Hematopoietic multipotent progenitor cell treated with erythropoietin and hydrocortisone succinate and interleukin-3 and kit ligand, for 17 days (in vitro differentiated cells): ENCODE measurements around the gene YIPF2.
A peak's percentile ranks its signal among the peaks of the same experiment; 100 is the strongest.

Experiments used
- DNase-seq: peaks from one replicate; pipeline ENCODE4 v3.0.0-alpha.2; 2015; ENCODE audit warnings: low spot score

Gene YIPF2

GRCh38 chr19:10936661-10937084, 8.2 kb upstream of the YIPF2 start:
- peak; percentile 86 for DNase-seq

GRCh38 chr19:10935371-10936059, 7.1 kb upstream of the YIPF2 start:
- DNase-seq: no peak

GRCh38 chr19:10929402-10929794, 959 bp upstream of the YIPF2 start:
- DNase-seq: peak; percentile 27

DNA sequence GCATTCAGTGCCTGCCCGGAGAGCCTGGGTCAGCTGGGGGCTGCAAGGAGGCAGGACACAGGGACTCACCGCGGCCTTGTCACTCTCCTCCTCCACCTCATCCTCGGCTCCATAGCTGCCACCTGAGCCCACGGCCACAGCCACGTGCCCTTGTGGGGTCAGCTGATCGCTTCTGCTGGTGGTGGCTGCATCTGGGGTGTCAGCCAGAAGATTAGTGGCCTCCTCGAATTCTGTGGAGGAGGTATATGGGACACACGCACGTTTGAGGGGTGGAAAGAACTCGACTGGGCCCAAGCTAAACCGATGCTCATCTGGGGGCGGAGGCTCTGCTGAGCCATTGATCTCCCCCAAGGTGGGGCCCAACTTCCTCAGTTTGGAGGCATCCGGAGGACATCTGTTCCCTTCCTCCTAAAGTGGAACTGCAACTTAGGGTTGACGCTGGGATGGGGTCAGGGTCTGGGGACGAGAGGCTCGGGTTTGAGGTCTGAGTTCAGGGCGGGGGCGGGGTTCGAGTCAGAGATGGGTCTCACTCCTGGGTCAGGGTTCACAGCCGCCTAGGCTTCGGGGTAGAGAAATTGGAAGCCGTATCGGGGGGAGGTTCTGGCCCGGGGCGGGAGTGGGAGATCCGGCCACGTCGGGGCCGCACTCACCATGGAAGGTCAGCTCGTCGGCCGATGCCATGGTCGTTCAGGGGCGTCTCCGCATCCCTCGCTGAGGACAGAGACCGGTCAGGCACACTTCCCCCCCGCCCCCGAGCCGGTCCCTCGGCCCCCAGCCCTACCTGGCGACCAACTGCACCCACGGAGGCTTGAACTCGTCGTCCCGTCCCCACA, 493 bp downstream of the YIPF2 start:
- DNase-seq: peak; percentile 40

GRCh38 chr19:10924597-10924996, 3.8 kb downstream of the YIPF2 start:
- no peak for DNase-seq

DNA sequence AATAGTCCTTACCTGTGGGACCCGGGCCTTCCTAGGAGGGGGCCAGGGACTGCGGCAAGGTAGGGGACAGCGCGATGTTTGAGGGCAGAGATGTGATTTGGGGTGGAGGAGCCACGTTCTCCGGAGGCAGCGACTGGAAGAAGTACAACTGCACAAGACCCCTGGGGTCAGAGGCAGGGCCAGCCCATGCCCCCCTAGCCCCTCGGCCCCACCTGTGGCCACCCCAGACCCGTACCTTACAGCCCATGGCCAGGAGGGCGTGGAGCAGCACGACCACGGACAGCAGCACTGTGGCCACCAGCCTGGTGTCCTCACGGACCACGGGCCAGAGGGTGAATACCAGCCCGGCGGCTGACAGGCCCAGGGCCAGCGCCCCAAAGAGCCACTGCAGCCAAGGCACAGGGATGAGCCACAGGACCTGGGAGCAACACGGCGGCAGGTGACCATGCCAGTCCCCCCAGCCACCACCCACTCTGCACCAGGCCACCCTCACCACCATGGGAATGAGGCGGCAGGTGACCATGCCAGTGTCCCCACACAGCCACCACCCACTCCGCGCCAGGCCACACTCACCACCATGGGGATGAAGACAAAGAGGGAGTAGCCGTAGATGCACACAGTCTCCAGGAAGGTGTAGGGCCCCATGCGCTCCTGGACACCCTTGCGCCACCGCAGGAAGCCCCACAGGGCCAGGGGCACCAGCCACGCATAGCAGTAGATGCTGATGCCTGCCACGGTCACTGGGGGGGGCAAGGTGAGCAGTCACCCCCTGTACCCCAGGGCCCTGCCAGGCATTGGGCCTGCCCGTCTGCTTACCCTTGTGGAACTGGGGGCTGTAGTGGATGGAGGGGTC, 5.0 kb downstream of the YIPF2 start:
- no peak for DNase-seq

DNA sequence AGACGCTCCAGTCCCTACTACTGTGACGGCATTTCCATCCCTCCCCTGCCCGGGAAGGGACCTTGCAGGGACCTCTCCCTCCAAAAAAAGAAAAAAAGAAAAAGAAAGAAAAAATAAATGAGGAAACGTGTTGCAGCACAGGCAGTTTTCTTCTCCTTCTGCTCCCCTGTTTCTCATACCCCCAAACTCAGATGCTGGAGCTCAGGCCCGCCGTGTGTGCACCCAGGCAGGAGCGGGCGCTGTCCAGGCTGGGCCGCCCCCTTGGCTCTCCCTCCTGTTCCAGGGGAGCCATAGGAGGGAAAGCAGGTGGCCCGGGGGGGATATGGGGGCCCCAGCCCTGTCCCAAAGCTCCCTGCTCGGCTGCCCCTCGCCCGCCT, 5.8 kb downstream of the YIPF2 start:
- no peak for DNase-seq

- DNase-seq: no peak
These were observed 6.4 kb downstream of the YIPF2 start for GRCh38 chr19:10921910-10922637.

DNA sequence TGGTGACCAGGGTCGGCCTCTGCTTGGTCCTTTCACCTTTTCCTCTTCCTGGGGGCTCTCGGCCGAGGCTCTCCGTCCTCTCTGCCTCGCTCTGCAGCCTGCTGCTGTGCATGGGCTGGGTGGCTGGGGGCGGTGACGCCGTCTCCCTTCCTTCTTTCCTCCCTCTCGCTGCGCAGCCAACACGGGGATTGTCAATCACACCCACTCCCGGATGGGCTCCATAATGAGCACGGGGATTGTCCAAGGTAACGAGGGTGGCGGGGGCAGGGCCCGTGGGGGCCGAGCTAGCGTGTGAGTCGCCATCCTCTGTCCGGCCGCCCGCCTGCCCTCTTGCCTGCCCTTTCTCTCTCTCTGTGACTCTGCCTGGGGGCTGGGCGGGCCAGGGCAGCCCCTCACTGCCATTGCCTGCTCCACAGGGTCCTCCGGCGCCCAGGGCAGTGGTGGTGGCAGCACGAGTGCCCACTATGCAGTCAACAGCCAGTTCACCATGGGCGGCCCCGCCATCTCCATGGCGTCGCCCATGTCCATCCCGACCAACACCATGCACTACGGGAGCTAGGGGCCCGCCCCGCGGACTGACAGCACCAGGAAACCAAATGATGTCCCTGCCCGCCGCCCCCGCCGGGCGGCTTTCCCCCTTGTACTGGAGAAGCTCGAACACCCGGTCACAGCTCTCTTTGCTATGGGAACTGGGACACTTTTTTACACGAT, 7.1 kb downstream of the YIPF2 start:
- DNase-seq: no peak

- DNase-seq: no peak
These were observed 7.7 kb downstream of the YIPF2 start for GRCh38 chr19:10920781-10921180.

DNA sequence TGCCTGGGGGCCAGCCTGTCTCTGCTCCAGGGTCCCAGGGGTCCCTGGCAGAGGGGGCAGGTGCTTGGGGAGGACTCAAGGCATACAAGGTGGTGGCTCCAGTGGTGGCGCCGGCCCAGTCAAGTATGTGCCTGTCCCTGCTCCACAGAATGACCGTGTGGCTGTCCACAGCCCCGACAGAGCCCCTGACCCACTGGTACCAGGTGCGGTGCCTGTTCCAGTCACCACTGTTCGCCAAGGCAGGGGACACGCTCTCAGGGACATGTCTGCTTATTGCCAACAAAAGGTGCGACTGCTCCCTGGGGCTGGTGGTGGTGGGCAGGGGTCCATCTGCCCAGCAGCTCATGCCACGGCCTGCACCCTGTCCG, 8.2 kb downstream of the YIPF2 start:
- DNase-seq: no peak

DNA sequence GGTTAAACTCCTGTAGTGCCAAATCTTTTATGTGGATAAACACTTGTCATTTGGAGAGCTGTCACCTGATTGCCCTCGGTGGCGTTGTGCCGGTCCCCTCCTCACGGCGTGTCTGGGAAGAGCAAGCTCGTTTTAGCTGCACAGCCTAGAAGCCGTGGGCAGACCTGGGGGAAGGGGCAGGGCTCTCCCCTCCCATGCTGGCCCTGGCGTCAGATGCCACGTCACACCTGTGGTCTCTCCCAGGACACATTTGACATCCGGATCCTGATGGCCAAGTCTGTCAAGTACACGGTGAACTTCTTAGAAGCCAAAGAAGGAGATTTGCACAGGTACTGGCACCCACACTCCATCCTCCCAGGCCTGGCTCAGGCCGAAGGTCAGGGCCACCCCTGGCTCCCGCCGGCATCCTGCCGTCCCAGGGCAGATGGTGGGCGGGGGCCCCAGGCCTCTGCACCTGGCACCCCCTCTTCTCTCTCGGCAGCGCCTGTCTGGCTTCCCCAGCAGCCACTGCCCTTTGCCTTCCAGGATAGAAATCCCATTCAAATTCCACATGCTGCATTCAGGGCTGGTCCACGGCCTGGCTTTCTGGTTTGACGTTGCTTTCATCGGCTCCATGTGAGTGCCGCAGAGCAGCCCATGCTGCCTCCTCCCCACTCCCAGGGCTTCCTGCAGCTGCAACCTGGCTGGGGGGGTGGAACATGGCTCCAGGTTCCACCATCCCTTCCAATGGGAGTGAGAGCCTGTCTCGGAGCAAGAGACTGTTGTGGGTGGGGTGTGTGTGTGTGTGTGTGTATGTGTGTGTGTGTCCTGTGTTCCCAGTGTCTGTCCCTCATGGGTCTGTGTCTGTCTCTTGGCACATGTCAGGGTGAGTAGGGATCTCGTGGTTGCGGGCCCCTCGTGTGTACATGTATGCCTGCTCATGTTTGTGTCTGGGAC, 8.8 kb downstream of the YIPF2 start:
- DNase-seq: no peak

- no peak for DNase-seq
These were observed 10.1 kb downstream of the YIPF2 start for GRCh38 chr19:10918359-10918758.

- DNase-seq: no peak
These were observed 11.8 kb downstream of the YIPF2 start for GRCh38 chr19:10916602-10917001.

DNA sequence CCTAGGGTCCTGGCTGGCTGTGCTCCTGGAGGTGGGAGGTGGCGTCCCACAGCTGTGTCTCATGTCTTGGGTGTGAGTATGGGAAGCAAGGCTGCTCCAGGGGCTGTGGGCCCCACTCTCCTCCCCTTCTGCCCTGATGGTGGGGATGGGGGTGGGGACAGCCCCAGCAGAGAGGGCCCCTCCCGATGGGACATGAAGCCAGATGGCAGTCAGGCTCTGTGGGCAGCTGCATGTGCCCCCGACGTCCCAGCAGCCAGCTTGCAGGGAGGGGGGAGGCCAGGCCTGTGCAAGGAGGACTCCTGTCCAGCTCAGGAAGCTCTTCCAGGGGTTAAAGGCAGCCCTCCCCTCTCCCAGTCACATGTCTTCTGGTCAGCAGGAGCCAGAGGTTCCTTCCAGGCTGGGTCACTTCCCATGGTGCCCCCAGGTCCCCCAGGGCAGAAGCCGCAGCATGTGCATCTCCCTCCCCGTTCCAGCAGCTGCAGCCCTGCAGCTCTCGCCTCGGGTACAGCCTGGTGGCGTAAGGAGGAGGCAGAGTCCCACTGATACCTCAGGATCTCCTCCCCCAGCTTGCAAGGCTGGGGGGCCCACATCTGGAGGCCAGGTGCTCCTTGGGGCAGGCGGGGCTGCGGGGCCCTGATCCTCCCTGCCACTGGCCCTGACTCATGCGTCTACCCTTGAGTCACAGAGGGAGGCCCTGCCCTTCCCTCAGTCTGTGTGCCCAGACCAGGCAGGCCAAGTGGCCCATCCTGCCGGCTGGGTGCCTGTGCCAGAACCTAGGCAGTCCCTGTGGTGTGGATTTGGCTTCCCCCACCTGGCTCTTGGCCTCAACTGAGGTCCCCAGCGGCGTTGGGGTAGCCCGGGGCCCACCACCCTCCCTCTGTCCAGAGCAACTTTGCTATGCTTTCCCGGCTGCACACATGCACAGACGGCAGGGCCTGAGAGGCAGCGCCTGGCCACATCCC, 13.0 kb downstream of the YIPF2 start:
- DNase-seq: peak; percentile 42

DNA sequence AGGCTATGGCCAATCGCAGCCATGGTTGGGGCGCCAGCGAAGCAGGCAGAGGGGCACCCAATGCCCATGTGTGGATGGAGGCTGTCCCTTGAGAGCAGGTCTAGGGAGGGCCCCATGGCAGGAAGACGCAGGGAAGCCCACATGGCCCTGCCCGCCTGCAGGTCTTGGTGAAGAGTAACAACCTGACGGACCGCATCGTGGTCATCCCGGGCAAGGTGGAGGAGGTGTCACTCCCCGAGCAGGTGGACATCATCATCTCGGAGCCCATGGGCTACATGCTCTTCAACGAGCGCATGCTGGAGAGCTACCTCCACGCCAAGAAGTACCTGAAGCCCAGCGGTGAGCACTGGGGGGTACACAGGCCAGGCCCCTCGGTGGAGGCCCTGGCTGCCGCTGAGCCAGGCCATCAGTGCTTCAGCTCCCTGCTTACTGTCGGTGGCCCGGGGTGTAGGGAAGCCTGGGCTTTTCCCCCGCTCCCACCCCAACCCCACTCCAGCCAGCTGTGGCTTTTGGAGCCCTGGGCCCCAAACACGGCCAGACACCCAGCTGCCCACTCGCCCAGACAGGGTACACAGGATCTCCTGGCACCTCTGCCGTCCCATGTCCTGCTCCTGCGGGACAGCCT, 14.6 kb downstream of the YIPF2 start:
- no peak for DNase-seq

- DNase-seq: no peak
These were observed 15.8 kb downstream of the YIPF2 start for GRCh38 chr19:10912619-10913018.

- DNase-seq: no peak
These were observed 16.7 kb downstream of the YIPF2 start for GRCh38 chr19:10911579-10912363.
